Mesangial cell (primary cell): Measurements from ENCODE around the gene OTOP1. TPM values are rescaled to one million over a fixed set of nuclear protein-coding genes. Genes with fewer than 3 reads are reported as not detected.

Source experiments
- total RNA-seq: library from RNA; depleted of rRNA; stranded (reverse); fragments of >200 nt; gene quantifications from 2 replicates; pipeline ENCODE4 v1.2.3, GENCODE V29; 2015

OTOP1 gene
- not detected in 2 replicates for total RNA-seq

GRCh38 chr4:4226606-4227438 lies at the start of gene OTOP1:
Gene OTOP1 (minus strand): TSS chr4:4226929. CDS start chr4:4226864, 65 bp downstream.

DNA sequence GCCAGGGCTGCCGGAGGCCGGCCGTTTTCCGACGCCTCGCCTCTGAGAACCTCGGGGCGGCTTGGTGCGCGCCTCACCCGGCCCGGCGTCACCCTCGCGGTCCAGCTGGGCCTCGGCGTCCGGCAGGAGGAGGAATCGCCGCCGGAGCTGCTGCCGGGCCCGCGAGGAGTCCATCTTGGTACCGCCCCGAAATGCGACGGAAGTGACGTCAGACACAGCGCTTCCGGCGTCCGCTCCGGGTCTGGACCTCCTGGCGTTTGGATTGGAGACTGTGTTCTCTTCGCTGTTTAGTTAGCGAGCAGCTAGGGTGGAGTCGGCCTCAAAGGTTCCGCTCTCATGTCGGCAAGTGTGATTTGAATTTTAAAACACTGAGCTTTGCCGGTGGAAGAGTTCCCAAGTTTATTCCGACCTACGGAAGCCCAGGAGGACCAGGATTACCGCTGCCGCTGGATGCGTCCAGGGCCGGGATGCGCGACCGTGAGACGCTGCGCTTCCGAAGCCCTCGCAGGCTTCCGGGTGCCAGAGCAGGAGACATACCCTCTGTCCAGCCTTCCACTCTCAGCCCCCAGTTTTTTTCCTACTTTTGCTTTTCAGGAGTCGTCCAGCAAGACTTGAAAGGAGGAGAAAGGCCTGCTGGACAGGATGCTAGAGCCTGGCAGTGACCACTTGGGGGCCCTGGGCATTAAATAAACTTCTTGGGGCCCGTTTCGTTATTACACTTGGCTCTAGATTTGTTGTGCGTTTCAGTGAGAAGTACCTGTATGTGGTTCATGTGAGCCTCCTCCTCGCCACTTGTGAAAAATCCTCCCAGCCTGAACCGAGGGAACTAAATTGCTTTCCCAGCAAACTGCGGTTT lies 21.5 kb upstream of the OTOP1 start, which contains the start of gene TMEM128:
TMEM128 (minus strand) TSS at position 195 of the 856 bp plus-strand sequence; CDS start at position 174, 21 bp downstream.

Other genes starting within 250 kb of the OTOP1 start
- 18.4 and 20.2 TPM in 2 replicates for gene TMEM128, start 21.3 kb upstream of the OTOP1 start, total RNA-seq
- 3.2 and 15.0 TPM in 2 replicates for gene LYAR, start 63.2 kb upstream of the OTOP1 start, total RNA-seq
- 0.81 and 2.0 TPM in 2 replicates for gene ZBTB49, start 63.3 kb upstream of the OTOP1 start, total RNA-seq
- gene NSG1, start 160.2 kb upstream of the OTOP1 start, total RNA-seq, result 0.65 and 1.5 TPM in 2 replicates